Stimulated activated CD4-positive, alpha-beta T cell treated with anti-CD3 and anti-CD28 coated beads, Interleukin-1b, Interleukin-23, amount 100 ng/mL, for 48 hours (primary cell): ENCODE measurements around the gene POLR2L.

Experiments
- DNase-seq: peaks from one replicate; pipeline ENCODE4 v3.0.0-alpha.2; 2020

POLR2L gene

DNA sequence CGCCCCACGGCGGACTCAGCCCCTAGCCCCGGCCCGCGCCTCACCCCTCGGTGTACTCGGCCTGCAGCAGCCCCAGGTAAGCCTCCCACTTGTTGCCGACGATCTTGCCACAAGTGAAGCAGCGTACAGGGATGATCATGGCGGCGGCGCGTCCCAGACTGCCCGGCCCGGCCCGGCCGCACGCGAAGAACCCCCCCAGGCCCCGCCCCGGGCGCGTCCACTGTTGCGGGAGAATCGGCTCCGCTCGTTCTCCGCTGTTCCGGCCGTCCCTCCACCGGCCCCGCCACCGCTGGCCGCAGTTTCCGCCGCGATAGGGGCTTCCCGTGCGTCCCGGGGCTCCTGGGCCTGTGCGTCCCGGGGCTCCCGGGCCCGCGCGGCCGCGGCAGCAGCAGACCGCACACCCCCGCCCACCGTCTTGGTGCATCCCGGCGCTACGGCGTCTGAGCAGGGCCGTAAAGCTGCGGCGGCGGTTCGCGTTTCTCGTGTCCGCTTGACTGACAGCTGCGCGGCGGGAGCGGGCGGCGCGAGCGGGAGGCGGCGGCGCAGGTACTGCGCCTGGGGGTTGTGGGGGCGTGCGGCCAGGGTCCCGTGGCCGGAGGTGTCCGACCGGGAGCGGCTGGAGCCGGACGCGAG, at the start of gene POLR2L, which contains the start of gene TSPAN4:
Gene POLR2L (minus strand): TSS at position 160 of the 633 bp plus-strand sequence. CDS start 21 bp downstream, at position 139.
Gene TSPAN4 (plus strand): TSS at position 483 of the 633 bp plus-strand sequence. CDS start 7,453 bp downstream, outside the sequence.
- peak; percentile 88 for DNase-seq

DNA sequence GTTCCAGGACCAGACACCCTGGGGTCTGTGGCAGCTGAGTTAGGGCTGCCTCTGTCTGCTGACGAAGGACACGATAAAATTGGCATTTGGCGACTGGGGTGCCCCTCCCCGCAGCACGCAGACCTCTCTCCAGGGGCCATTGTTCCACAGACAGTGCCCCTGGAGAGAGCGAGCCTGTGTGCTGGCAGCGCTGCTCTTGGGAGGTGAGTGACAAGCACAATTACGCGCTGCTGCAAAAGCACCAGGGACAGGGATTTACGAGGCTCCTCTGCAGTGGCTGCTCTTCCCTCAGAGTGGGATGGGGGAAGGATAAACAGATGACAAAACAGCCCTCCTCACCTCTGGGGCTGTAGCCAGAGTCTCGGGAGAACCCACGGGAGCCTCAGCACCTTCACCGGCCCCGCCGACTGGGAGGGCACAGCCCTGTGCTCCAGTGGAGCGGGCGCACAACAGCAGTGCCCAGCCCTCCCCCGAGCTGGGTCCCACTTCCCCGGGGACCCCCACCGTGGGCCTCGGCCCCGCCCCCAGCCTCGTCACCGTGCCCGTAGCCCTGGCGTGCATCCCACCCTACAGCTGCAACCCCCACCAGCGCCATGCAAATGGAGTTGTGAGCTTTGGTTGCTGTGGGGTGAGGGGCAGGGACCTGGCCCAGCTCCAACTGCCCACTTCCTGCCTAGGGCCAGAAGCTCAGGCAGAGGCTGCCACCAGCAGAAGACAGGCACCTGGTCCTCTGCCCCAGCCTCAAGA, 48.6 kb upstream of the POLR2L start:
- DNase-seq = no peak

DNA sequence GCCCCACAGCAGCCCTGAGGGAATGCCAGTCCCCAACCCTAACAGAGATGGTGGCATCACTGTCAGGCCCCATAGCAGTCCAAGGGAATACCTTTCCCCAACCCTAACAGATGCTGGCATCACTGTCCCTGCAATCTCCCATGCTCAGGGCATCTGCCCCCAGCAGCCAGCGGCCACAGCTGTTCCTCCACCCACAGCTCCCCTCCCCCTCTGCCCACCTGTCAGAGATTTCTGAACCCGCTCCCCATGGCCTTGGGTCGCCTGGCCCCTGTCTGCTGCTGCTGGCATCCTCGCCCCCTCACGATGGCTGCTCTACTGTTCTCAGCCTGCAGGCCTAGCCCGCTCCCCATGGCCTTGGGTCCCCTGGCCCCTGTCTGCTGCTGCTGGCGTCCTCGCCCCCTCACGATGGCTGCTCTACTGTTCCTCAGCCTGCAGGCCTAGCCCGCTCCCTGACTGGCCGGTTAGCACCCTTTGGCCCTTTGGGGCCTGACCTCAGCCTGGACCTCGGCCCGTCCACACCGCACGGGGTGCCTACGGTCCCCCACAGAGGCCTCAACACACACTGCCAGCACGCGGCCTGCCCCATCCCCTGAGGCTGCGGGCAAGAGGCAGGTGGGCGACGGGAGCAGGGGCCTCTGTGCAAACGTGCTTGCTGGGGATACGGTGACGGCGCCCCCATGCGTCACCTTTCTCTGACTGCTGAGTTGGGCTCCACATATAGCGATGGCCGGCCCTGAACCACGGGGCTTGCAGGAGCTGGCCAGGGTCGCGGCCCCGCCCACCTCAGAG, 47.6 kb upstream of the POLR2L start:
- DNase-seq = no peak

DNA sequence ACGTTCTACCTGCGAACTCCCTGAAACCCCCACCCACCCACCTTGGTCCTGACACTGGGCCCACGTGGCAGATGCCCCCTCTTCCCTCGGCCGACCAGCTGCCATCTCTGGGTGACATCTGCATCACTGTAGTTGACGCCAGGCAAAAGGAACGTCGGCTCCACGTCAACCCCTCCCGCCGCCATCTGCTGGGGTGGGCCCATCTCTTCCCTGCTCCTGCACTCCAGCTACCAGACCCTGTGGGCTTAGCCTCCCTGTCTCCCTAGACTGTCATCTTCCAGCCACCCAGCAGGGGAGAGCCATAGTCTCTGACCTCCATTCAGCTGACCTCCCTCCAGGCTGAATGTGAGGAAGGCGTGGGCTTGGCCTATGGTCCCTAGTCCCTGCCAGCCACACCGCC, 46.9 kb upstream of the POLR2L start:
- DNase-seq = no peak

DNA sequence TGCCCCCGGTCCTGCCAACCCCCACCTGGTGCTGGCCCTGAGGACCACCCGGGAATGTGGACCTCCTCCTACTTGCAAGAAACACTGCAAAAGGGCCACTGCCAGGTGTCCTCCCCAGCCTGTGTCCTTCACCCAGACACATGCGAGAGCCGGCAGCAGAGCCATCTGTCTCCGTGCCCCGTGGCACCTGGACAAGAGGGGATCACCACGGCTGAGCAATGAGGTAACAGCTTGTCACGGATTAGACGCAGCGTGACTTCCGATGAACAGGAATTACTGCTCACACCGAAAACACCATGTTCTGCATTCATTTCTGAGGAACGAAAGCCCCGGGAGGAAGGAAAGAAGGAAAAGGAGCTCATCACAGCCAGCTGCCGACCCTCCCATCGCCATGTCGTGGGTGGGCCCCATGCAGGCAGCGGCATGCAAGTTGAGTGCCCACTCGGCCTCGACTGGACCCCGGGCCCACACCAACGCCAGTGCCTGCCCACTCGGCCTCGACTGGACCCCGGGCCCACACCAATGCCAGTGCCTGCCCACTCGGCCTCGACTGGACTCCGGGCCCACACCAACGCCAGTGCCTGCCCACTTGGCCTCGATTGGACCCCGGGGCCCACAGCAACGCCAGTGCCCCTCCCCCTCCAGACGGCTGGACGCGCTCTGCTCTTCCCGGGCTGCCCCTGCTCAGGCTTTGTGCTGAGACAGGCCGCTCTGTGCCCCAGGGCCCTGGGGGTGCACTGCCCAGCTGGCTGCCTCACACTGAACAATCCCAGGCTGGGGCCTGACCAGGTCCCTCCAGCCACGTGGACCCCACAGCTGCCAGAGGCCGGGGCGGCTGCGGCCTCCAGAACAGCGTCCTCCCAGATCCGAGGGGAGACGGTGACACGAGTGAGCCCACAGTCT, 46.2 kb upstream of the POLR2L start:
- DNase-seq = no peak

DNA sequence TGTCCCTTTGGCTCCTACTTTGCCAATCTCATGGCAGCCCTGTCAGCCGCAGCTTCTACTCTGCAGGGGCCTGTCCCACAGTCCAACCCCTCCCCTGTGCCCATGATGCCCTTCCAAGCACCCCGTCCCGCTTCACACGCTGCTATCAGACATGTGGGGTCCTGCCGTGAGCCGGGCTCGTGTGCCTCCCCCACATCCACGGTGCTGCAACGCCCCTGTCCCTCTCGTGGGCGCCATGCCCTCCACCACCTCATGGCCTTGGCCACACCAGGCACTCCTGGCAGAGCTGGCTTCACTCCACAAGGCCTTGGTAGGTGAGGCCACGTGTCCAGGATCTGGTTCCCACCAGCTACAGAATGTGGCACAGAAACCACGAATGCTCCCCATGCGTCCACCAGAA, 45.3 kb upstream of the POLR2L start:
- no peak for DNase-seq

DNA sequence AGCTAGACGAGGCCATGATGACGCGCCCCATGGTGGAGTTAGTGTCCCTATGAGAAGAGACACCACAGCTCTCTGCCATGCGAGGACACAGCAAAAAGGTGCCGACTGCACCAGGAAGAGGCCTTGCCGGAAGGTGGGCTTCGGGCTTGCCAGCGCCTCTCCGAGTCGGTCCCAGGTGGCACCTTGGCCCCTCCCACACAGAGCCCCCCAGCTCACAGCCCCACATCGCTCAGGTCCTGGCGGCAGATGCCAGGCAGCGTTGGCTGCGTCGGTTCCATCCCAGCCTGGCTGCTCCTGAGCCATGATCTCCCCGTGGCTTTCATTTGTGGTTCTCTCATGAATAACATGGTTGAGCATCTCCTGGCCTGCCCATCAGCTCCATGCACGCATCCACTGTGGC, 44.2 kb upstream of the POLR2L start:
- no peak for DNase-seq

DNA sequence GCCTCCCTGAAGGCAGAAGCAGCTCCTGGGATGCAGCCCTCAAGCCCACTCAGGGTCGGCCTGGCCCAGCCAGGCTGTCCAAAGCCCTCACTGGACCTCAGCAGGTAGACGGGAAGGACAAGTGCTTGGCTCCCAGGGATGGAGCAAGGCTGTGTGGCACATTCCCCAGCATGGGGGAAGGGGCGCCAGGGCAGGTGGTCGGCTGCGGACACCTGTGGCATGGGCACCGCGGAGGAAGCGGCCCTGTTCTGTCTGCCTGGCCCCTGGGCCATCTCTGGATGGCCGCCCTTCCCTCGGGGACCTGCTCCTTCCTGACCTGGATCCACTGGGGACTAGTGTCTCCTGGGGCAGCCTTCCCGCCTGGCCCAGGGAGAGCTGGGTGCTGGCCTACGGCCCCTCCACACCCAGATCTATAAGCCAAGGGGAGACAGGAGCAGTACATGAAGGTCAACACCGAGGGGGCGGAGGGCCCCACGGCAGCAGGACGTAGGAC, 42.3 kb upstream of the POLR2L start:
- DNase-seq = no peak

DNA sequence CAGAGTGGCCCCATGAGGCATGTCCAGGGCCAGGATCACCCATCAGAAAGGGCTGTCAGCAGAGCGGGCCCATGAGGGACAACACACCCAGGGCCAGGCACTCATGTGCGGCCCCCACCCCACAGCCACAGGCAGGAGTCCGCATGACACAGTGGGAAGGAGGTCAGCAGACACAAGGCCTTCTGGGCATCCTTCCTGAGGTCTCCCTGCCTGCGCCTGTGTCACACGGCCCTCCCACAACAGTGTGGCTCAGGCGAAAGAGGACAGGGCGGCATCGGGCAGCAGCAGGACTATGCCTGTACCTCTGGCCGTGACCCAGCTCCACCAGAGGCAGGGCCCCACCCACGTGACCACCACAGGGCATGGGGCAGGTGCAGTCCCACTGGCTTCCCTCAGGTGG, 41.2 kb upstream of the POLR2L start:
- DNase-seq = no peak

DNA sequence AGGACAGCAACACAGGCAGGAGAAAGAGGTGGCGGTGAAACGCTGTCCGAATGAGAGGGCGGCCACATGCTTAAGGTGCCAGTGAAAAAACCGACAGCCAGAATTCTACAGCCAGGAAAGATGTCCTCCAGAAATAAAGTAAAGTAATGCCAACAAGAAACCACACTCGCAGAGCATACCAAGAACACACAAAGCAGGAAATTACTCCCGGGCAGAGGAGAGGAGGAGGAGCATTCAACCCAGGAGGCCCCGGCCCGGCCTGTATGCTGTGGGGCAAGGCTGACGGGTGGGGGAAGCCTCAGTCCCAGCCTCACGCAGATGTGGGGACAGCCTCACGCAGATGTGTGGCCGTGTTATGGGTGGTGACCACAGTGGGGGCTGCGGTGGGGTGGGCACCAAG, 40.3 kb upstream of the POLR2L start:
- DNase-seq = no peak

DNA sequence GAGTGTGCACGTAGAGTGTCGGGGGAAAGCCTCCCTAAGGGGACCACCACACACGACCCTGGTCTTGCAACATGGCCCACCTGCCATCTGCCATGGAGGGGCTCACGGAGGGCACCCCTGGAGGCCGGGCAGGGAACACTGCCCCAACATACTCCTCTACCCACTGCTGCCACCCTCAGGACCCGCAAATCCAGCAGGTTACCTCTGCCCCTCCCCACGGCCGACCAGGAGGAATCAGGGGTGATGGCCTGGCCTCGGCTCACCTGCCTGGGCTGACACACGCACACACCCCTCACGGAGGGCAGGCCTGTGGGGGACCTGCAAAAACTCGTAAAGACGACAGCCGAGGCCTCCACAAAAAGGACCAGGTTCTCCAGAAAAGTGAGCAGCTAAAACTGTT, 38.1 kb upstream of the POLR2L start:
- DNase-seq = no peak

DNA sequence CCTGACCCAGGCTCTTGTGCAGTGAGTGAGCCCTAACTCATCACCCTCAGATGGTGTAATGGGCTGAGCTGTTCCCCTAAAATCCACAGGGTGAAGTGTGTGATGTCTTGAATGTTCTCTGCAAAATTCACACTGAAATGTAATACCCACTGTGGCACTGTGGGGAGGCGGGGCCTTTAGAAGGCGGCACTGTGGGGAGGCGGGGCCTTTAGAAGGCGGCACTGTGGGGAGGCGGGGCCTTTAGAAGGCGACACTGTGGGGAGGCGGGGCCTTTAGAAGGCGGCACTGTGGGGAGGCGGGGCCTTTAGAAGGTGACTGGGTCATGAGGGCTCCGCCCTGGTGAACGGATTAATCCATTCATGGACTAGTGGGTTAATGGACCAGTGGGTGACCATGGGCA, 35.2 kb upstream of the POLR2L start:
- DNase-seq = peak; percentile 55

DNA sequence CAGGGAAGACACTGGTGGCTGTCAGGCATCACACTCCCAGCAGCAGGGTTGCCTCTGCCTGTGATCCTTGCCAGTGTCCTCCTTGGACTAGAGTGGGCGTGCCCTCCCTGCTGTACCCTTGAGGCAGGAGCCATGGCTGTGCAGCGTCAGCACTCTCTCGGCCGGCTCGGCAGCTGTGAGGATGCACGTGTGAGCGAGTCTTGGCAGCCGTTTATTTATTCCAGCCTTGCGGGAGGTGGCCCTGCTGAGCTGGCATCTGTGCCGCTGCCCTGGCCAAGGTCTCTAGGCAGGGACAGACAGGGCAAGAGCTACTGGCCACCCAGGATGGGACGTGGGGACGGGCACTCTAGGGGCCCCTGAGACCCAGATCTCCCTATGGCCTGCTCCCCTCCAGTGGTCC, 34.2 kb upstream of the POLR2L start:
- DNase-seq = no peak

DNA sequence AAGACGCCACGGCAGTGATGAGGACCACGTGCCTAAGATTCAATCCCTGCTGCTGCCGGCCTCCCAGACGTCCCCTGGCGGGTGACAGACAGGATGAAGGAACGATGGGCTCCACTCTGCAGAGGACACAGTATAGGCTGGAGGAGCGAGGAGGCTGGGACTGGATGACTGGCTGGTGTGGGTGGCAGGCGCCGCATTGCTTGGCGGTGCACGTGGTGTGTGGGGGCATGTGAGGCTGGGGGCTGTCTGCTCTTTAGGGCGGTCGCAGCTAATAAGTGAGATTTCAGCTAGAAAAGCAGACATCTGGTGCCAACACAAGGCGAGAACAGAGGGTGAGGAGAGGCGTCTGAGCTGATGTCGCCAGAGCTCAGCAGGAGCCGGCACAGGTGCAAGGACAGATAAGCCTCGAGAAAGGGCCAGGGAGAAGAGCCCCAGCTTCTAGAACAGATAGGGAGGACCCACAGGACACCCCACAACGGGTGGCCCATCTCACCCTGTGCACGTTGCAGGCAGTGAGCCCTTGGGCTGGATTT, 33.5 kb upstream of the POLR2L start:
- no peak for DNase-seq

DNA sequence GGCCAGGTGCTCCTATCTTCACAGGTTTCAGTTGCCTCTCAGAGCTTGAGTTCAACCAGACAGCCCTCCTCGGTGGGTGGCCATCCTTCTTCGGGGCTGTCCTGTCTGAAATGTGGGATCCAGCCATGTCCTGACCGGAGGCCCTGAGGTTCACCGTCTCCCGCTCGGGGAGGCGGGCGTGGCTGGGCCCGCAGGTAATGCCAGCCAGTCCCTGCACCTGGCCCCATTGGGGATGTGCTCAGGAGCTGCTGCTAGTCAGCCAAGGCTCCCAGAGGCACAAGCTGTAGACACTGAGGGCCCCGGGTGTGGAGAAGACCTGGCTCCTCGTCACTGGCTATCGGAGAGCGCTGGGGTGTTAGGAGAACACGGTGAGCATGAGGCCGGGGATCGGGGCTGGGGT, 32.9 kb upstream of the POLR2L start:
- no peak for DNase-seq

DNA sequence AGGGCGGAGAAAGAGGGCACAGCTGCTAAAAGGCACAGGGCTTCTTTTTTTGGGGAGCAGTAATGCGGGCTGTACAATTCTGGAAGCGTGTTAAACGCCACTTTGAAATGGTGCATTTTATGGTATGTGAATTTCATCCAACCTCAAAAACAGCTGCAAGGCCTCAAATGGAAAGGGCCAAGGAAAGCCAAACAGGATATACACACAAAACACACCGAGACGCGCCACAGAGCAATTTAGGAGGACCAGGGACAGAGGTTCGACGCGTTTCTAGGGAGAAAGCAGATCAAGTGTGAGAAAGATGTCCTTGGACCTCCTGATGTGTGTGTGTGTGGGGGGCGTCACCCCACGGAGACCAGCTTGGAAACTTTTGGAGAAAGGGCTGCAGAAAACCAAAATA, 31.4 kb upstream of the POLR2L start:
- DNase-seq = no peak

DNA sequence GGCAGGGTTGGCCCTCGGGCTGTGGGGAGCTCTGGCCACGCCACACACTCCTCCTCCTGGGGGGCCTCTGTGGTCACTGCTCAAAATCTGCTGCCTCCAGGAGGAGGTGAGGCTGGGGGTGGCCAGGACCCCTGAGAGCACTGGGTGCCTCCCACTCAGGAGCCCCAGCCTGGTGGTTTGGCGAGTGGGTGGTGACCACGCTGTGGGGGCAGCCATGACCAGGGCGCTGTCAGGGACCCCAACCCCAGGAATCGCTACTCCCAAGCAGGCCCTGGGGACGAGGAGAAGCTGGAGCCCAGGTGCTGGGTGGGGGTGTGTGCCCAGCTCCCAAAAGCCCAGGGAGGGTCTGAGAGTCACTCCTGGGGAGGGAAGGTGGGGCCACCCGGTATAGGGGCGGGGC, 30.5 kb upstream of the POLR2L start:
- DNase-seq = no peak

DNA sequence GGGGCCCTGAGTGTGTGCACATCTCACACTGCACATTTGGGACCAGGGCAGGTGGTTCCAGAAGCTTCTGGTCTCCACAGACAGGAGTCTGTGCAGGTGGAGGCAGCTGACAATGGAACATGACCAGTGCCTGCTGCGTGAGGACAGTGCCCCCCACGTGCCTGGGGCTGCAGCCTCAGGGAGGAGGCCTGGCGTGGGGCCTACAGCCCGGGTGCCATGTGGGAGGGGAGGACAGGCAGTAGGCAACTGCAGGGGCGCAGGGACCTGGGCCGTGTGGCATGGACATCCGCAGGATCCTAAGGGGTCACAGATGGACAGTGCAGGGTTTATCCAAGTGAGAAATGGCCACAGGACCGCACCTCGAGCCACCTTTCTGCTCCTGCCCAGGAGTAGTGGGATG, 29.1 kb upstream of the POLR2L start:
- DNase-seq = no peak

DNA sequence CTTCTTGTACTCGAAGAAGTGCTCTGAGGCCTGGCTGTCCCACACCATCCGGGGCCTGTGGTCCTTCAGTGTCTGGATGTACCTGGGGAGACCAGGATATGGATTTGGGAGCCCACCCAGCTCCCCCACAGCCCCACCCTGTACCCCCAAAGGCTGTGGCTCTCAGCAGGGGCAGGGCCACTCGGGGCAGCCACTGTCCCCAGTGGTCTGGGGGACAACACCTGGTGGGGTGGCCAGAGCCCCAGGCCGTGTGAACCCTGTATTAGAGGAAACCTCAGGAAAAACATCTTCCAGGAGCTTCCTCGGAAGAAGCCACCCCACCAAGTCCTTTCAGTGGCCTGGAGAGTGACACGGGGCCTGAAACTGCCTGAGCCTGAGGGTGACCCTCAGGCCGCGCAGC, 28.1 kb upstream of the POLR2L start:
- DNase-seq = no peak

DNA sequence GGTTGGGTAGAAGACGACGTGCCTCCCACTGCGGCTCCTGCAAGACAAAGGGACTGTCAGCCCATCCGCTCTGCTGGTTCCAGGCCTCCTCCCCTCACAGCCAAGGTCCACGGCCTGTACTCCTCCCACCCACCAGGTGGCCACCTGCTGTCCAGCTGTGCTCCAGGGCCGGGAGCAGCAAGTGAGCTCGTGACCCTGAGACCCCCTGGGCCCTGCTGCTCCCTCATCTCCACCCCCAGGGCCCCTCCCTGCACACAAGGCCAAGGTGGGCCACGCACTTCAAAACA, 27.7 kb upstream of the POLR2L start:
- no peak for DNase-seq

DNA sequence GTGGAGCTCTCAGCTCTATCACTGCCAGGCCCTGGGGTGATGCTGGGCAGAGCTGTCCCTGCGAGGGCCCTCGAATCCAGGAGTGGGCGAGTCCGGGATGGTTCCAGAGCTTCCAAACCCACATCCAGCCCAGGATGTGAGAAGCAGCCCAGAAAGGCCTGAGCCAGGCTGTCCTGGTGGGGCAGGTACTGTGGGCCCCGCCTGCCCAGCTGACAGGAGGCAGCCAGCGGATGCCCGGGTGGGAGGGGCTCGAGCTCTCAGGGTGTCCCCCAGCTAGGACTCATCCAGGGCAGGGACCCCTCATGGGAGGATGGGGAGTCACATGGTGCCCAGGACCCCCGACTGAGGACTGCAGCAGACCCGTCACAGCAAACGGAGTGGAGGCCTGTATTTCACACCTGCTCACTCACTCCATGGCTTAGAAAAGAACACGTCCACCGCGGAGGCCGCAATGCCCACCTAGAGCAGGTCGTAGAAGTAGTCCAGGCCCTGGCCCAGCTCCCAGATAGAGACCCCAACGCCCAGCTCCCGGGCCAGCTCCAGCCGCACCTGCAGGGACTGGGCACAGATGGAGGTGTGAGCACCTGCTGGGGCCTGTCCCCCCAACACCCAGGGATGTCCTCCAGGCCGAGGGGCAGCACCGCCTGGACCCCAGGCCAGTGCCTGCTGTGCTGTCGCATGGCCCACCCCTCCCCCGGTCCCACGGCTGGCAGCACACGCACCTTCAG, 27.2 kb upstream of the POLR2L start:
- DNase-seq = no peak

DNA sequence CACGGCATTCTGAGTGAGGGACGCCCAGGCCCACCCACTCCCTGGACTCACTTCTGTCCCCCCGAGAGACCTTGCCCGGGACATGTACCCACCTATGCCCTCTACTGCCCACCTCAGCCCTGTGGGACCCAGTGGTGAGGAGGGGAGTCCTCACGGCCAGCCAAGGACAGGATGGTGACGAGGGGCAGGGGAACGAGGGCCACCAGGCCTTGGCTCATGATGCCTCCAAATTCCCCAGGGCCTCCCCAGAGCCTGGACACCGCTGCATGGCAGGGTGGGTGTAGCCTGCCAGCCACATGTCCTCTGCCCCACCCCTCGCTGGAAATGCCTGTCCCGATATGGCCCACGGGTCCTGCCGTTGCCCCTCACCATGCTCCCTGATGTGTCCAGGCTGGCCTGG, 26.5 kb upstream of the POLR2L start:
- DNase-seq = no peak
